Myocyte (in vitro differentiated cells): ENCODE results near the gene SLC6A5. TPM values are rescaled to one million over a fixed set of nuclear protein-coding genes. Genes with fewer than 3 reads are reported as not detected.

Experiments used
- DNase-seq: peaks from one replicate; pipeline ENCODE4 v3.0.0-alpha.2; 2012; ENCODE audit warnings: low read depth
- total RNA-seq: library from RNA; depleted of rRNA; stranded (reverse); fragments of >200 nt; gene quantifications from 2 replicates; pipeline ENCODE4 v1.2.3, GENCODE V29; 2014

The SLC6A5 gene
- total RNA-seq, 1 donor from 2014 or later, result not detected

- DNase-seq, result no peak
Measured at GRCh38 chr11:20620988-20621387, 21.6 kb downstream of the SLC6A5 start.

- no peak for DNase-seq
Measured at GRCh38 chr11:20621679-20622078, 22.3 kb downstream of the SLC6A5 start.

- DNase-seq, result no peak
Measured at GRCh38 chr11:20623252-20623651, 23.8 kb downstream of the SLC6A5 start.

DNA sequence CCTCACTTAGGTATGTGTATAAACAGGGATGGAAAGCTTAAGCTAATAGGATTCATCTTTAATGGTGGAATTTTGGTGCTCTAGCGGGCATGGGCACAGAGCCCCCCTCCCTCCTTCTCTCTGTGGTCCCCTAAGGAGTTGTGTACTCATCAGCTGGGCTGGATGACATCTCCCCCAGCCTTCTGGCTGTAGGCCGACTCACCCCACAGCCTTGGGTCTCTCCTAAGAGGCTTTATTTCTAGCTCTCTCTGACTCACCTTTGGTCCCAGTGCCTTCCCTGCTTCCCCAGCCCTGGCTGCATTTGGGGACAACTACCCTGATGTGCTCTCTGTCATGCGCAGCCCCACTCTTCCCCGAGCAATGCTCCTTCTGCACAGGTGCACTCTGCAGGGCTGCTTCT is 26.9 kb downstream of the SLC6A5 start:
- DNase-seq, result no peak

GRCh38 chr11:20627026-20627425 is 27.6 kb downstream of the SLC6A5 start:
- DNase-seq, result no peak

DNA sequence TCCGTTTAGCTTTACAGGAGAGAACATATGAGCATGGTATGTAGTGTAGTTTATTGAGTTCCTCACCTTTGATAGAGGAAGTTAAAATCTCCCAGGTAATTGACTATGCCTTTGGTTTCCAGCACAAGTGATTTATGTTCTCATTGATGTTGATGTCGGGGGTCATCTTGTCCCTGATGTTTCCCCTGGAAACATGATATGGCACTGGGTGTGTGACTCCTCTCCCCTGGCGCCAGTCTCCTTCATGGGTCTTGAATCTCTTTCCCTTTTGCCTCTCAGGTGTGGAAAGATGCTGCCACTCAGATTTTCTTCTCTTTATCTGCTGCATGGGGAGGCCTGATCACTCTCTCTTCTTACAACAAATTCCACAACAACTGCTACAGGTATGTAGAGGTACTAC is 28.3 kb downstream of the SLC6A5 start:
- DNase-seq, result no peak

DNA sequence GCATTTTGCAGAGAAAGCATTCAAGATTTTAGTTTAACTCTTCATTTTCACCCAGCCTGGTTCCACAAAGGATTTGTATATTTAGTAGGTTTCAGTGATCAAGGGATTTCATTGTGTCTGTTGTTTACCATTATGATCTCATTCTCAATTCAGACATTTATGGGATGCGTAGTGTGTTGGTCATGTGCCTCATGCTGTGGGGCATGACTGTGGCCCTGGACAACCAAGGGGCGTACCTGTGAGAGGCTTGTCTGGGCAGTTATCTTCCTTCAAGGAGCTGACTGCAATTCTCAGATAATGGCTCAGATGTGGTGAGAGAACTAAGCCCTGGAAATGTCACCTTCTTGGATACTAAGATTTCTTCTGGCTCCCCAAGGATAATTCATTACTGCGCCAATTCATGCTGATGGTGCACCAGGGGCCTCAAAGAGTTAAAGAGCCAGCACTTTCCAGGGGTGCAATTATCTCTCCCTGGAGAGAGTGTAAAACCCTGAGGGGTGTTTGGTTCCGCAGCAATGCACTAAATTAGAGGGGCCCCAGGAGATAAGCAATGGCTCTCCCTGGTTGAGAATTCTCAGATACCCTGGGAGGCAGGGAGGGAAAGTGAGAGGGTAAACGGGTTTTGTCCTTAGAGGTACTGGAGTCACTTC is 32.2 kb downstream of the SLC6A5 start:
- no peak for DNase-seq

DNA sequence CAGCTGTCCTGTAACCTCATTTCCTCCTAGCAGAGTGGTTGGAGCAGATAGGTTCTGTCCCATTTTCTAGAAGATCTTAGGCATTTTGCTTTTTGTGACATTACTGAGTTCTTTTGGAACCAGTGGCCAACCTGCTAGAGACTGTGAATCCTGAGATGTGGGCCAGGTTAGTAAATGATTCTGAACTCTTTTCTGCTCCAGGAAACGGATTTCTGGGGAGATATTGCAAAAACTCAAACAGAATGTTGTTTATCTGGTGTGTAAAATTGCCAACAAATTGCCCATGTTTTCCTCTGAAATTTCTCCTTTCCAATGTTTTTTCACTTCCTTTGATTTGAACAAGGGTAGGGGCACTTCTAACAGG is 32.7 kb downstream of the SLC6A5 start:
- no peak for DNase-seq

DNA sequence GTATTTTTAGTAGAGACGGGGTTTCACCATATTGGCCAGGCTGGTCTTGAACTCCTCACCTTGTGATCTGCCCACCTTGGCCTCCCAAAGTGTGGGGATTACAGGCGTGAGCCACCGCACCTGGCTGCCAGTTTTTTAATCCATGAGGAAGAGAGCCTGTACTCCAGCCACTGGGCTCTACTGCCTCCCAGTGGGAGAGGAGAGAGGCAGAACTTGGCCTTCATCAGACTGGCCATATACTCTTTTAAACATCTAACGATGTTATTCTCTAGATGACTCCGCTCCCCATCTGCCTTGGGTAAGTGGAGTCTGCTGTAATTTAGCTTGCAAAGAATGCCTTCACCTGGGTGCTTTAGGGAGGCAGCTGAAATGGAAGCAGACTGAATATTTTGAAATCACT is 34.6 kb downstream of the SLC6A5 start:
- DNase-seq, result no peak

GRCh38 chr11:20634781-20635180 is 35.4 kb downstream of the SLC6A5 start:
- no peak for DNase-seq

- DNase-seq, result no peak
Measured at GRCh38 chr11:20638074-20638473, 38.7 kb downstream of the SLC6A5 start.

- no peak for DNase-seq
Measured at GRCh38 chr11:20639688-20640087, 40.3 kb downstream of the SLC6A5 start.

DNA sequence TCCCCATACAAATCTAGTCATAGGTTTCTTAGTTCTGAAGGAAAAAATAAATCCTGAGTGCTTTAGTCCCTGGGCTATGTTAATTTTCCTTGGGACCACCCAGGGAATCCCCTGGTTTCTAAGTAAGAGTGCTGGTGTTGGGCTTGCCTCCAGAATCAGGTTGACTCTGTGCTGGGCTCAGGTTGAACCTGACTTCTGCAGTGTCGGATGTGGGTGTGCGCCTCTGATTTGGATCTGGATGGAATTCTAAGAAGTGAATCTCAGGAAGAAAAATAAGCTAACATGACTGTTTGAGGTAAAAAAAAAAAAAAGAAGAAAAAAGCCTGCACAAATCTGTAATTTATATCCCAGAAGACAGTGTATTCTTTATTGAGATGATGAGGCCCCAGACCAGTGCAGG is 41.0 kb downstream of the SLC6A5 start:
- DNase-seq, result no peak

GRCh38 chr11:20644360-20644759 is 45.0 kb downstream of the SLC6A5 start:
- no peak for DNase-seq

GRCh38 chr11:20647976-20648565 is 48.7 kb downstream of the SLC6A5 start:
- peak; percentile 66 for DNase-seq

DNA sequence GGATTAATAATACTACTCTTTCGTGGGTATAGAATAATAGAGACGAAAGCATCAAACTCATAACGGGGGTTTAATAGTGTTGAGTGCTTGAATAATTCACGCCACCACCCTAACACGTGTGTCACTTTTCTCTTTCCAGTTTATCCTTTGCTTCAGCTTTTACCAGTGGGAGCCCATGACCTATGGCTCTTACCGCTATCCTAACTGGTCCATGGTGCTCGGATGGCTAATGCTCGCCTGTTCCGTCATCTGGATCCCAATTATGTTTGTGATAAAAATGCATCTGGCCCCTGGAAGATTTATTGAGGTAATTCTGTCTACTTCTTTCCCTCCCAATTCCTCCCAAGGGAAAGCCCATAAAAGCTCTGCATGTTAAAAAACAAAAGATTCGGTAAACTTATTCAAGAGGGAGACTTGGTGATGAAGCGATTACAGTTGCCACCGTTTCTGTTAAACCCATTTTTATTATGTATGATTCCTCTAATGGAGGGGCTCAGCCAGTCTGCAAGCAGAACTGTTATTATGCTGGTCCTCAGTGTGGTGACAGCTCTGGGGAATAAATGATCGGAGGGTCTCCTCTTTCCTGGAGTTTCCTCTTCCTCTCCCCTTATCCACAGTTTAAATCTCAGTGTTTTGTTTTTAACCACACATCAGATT is 52.9 kb downstream of the SLC6A5 start:
- no peak for DNase-seq

DNA sequence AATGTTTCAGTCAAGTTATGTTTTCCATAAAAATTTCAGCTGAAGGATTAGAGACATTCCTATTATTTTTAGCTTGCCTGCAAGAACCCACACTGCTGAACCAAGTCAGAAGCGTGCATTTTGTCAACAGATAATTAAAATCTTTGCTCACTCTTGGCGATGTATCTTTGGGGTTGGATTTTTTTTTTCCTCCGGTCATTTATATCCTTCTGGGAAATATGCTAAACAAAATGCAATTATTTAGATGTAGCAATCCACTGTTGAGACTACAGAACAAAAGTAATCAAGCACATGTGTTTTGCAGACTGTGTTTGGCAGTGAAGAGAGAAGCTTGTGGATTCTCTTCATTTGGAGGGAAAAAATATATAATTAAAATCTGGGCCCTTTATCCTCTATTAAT is 54.6 kb downstream of the SLC6A5 start:
- DNase-seq, result no peak

- DNase-seq, result no peak
Measured at GRCh38 chr11:20656901-20657300, 57.5 kb downstream of the SLC6A5 start.

DNA sequence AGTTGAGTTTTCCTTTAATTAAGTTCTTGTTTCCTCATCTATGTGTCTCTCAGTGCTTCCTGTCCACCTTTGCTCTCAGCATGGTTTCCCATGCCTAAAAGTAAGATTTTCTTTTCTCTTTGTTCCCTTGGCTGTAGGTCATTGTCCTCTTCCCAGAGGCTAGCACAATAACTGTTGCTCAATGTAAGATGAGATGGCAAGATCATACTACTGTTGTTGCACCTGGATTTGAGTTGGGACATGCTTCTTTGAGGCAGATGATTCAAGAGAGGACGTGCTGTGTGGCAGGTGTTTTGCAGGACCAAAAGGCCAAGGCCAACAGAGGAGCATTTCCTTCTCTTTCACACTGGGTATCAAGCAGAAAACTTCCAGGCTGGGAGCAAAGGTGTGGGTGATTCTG is 58.7 kb downstream of the SLC6A5 start:
- DNase-seq, result no peak

DNA sequence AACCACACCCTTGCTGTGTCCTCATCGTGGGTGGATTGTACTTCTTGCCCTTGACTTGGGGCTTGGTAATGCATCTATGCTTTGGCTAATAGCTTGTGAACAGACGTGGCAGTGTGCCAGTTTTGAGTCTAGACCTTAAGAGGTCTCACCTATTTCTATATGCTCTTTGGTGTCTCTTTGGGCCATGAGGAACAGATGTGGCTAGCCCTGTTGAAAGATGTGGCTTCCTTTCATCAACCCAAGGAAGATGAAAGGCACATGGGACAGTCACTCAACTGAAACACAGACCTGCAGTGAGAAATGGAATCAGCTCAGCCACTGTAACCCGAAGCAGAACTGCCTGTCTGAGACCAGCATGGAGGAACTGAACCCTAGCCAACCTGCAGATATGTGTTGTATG is 62.0 kb downstream of the SLC6A5 start:
- DNase-seq, result no peak

GRCh38 chr11:20661850-20662249 is 62.4 kb downstream of the SLC6A5 start:
- no peak for DNase-seq

DNA sequence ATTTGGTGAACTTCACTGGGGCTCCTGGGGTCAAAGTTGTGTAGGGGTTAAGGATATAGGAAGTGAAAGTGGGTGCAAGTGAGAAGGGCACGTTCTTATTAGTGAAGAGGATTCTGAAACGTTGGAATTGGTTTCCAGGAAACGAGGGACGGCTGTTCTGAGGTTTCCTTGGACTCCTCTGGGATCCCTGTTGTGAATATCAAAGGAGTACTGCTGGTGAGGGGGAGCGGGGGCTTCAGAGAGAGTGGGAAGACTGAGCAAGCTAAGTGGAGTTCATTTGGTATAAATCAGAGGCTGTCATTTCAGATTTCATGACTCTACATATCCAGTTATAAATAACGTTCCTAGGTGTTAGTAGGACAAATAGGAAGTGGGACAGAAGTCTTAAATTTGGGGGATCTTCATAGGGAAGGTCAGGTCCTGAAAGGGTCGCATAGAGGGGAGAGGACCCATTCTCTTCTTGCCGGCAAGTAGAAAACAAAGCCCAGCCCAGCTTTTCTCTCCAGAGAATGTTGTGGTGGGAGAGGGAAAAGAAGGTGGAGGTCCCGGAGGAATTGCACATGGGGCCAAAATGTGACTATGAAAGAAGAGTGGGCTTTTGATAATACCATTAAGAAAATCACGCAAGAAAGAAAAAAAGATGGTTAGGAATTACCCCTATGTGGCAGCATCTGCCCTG is 68.9 kb downstream of the SLC6A5 start:
- no peak for DNase-seq
